Panc1 (cell line): Measurements from ENCODE around the gene FAM184B. TPM values are rescaled to one million over a fixed set of nuclear protein-coding genes. Genes with fewer than 3 reads are reported as not detected.

Source experiments
- ATAC-seq: fragments of 200-7000 bp; cut with Tn5 transposase; 2 replicates; pipeline ENCODE4 v1.9.1; 2020; ENCODE audit warnings: mild to moderate bottlenecking, moderate library complexity
- BruUV-seq: library from RNA; stranded (reverse); fragments of 400-500 nt; replicated peaks from 2 replicates; lab custom pipeline; 2021; lab: Mats Ljungman, UMichigan
- CTCF ChIA-PET: fragments of 300-600 bp; sonication (Branson Sonifier 250); formaldehyde crosslinking; loops from one replicate; lab custom pipeline; 2022; ENCODE audit warnings: antibody characterized with exemption; lab: Charles Lee
- POLR2A ChIA-PET: fragments of 300-600 bp; sonication (Branson Sonifier 250); formaldehyde crosslinking; loops from one replicate; lab custom pipeline; 2022; ENCODE audit warnings: antibody characterized with exemption; lab: Charles Lee
- DNase-seq: peaks from one replicate; pipeline ENCODE4 v3.0.0-alpha.2; 2010; ENCODE audit warnings: low read depth, low spot score
- H3K27ac ChIP-seq: 2 replicates; pipeline ENCODE4 v1.5.1; 2011; ENCODE audit warnings: mild to moderate bottlenecking, low read length, inconsistent platforms
- H3K27me3 ChIP-seq: fragments of 200-500 bp; sonication (Bioruptor generic); 2 replicates; pipeline ENCODE4 v1.6.0; 2014; ENCODE audit warnings: low read length, inconsistent platforms; ENCODE audit not compliant: control insufficient read depth, insufficient read depth
- H3K36me3 ChIP-seq: fragments of 200-500 bp; sonication (Bioruptor generic); 2 replicates; pipeline ENCODE4 v1.5.1; 2014; ENCODE audit warnings: inconsistent platforms, mild to moderate bottlenecking, low read length, moderate library complexity; ENCODE audit not compliant: control insufficient read depth, insufficient read depth
- H3K4me1 ChIP-seq: 2 replicates; pipeline ENCODE4 v1.5.1; 2011; ENCODE audit warnings: inconsistent platforms, mild to moderate bottlenecking, low read length, moderate library complexity; ENCODE audit not compliant: control insufficient read depth, insufficient read depth
- H3K4me3 ChIP-seq, 2 experiments: 2 replicates each; pipeline ENCODE4 v1.5.1; 2011 to 2012; ENCODE audit warnings: low read depth in 2 of 2, low read length in 2 of 2, mild to moderate bottlenecking in 2 of 2, inconsistent platforms in 1 of 2, moderate library complexity in 1 of 2
- H3K9me3 ChIP-seq: fragments of 200-500 bp; sonication (Bioruptor generic); 2 replicates; pipeline ENCODE4 v1.5.1; 2014; ENCODE audit warnings: low read depth, mild to moderate bottlenecking, inconsistent platforms, low read length, moderate library complexity; ENCODE audit not compliant: control insufficient read depth, insufficient read depth
- POLR2AphosphoS5 ChIP-seq: IDR thresholded peaks from 2 replicates; pipeline ENCODE4 v1.6.1; 2012; ENCODE audit warnings: mild to moderate bottlenecking, low read depth, low read length, moderate library complexity
- SIN3A ChIP-seq: IDR thresholded peaks from 2 replicates; pipeline ENCODE4 v1.6.1; 2012; ENCODE audit warnings: low read depth, mild to moderate bottlenecking, low read length, moderate library complexity, borderline replicate concordance; ENCODE audit not compliant: insufficient read depth
- TCF7L2 ChIP-seq: IDR thresholded peaks from 2 replicates; pipeline ENCODE4 v1.6.1; 2011; ENCODE audit warnings: mild to moderate bottlenecking, low read depth, low read length, inconsistent platforms
- in situ Hi-C: cut with HindIII; loops from 2 replicates; pipeline ENCODE4 v1.10.0; 2016; ENCODE audit warnings: low sequenced_read_pairs, low pct_unique_long_range_greater_than_20kb
- intact Hi-C: fragments of 100-400 bp; cut with micrococcal nuclease; formaldehyde crosslinking; loops from one replicate; pipeline ENCODE4 v1.10.0; 2022; ENCODE audit not compliant: unreplicated experiment
- total RNA-seq: library from RNA; stranded (reverse); gene quantifications from one replicate; pipeline ENCODE4 v1.2.1, GENCODE V29; 2021; ENCODE audit not compliant: unreplicated experiment
- TF ChIP-seq, protein P1 (sequence below): fragments of 450-650 bp; IDR thresholded peaks from 2 replicates; pipeline ENCODE4 v1.5.1; 2017; ENCODE audit warnings: mild to moderate bottlenecking
- TF ChIP-seq, protein P2 (sequence below), 2 experiments: IDR thresholded peaks; 2 replicates each; pipeline ENCODE4 v1.6.1; 2011 to 2012; ENCODE audit warnings: low read depth in 2 of 2, control low read depth in 1 of 2, low read length in 1 of 2, mild to moderate bottlenecking in 1 of 2, moderate library complexity in 1 of 2; ENCODE audit not compliant: insufficient read depth in 1 of 2

FAM184B gene
- total RNA-seq, 1 experiment from 2014 or later: 0.03 TPM

DNA sequence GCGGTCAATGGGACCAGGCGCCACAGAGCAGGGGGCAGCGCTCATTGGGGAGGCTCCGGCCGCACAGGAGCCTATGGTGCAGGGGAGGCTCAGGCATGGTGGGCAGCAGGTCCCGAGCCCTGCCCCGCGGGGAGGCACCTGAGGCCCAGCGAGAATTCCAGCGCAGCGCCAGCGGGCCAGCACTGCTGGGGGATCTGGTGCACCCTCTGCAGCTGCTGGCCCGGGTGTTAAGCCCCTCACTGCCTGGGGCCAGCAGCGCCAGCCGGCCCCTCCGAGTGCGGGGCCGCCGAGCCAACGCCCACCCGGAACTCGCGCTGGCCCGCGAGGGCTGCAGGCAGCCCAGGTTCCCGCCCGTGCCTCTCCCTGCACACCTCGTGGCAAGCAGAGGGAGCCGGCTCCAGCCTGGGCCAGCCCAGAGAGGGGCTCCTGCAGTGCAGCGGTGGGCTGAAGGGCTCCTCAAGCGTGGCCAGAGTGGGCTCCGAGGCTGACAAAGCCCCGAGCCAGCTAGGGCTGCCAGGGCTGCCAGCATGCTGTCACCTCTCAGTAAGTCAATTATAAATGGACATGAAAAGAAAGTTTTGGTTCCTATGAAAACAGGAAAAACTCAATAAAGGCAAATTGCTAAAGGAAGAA is 14.5 kb downstream of the FAM184B start:
- CTCF ChIA-PET: no interaction called here
- ATAC-seq: no peak
- Histone ChIP-seq H3K36me3 (no peaks in the 10 kb centered on the region), H3K27me3 (no peaks in the 10 kb centered on the region), H3K27ac (no peak overlapping the region), H3K4me3 (no peak overlapping the region), H3K4me1 (no peaks in the 10 kb centered on the region), H3K9me3 (no peaks in the 10 kb centered on the region)
- intact Hi-C loops: no loop called here
- TF ChIP-seq POLR2AphosphoS5 (no peak), TCF7L2 (no peak), SIN3A (no peak)
- TF ChIP-seq, protein P1, sequence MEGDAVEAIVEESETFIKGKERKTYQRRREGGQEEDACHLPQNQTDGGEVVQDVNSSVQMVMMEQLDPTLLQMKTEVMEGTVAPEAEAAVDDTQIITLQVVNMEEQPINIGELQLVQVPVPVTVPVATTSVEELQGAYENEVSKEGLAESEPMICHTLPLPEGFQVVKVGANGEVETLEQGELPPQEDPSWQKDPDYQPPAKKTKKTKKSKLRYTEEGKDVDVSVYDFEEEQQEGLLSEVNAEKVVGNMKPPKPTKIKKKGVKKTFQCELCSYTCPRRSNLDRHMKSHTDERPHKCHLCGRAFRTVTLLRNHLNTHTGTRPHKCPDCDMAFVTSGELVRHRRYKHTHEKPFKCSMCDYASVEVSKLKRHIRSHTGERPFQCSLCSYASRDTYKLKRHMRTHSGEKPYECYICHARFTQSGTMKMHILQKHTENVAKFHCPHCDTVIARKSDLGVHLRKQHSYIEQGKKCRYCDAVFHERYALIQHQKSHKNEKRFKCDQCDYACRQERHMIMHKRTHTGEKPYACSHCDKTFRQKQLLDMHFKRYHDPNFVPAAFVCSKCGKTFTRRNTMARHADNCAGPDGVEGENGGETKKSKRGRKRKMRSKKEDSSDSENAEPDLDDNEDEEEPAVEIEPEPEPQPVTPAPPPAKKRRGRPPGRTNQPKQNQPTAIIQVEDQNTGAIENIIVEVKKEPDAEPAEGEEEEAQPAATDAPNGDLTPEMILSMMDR: no peak
- TF ChIP-seq, protein P2, sequence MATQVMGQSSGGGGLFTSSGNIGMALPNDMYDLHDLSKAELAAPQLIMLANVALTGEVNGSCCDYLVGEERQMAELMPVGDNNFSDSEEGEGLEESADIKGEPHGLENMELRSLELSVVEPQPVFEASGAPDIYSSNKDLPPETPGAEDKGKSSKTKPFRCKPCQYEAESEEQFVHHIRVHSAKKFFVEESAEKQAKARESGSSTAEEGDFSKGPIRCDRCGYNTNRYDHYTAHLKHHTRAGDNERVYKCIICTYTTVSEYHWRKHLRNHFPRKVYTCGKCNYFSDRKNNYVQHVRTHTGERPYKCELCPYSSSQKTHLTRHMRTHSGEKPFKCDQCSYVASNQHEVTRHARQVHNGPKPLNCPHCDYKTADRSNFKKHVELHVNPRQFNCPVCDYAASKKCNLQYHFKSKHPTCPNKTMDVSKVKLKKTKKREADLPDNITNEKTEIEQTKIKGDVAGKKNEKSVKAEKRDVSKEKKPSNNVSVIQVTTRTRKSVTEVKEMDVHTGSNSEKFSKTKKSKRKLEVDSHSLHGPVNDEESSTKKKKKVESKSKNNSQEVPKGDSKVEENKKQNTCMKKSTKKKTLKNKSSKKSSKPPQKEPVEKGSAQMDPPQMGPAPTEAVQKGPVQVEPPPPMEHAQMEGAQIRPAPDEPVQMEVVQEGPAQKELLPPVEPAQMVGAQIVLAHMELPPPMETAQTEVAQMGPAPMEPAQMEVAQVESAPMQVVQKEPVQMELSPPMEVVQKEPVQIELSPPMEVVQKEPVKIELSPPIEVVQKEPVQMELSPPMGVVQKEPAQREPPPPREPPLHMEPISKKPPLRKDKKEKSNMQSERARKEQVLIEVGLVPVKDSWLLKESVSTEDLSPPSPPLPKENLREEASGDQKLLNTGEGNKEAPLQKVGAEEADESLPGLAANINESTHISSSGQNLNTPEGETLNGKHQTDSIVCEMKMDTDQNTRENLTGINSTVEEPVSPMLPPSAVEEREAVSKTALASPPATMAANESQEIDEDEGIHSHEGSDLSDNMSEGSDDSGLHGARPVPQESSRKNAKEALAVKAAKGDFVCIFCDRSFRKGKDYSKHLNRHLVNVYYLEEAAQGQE (IDR thresholded peaks at IDR 0.05; ENCODE audit: insufficient read depth in 1 of 2, low read depth in 2 of 2, low read length in 1 of 2): no peak
- no peak for DNase-seq
- in situ Hi-C loops: no loop called here
- POLR2A ChIA-PET: no interaction called here
- BruUV-seq: no TSS peak

DNA sequence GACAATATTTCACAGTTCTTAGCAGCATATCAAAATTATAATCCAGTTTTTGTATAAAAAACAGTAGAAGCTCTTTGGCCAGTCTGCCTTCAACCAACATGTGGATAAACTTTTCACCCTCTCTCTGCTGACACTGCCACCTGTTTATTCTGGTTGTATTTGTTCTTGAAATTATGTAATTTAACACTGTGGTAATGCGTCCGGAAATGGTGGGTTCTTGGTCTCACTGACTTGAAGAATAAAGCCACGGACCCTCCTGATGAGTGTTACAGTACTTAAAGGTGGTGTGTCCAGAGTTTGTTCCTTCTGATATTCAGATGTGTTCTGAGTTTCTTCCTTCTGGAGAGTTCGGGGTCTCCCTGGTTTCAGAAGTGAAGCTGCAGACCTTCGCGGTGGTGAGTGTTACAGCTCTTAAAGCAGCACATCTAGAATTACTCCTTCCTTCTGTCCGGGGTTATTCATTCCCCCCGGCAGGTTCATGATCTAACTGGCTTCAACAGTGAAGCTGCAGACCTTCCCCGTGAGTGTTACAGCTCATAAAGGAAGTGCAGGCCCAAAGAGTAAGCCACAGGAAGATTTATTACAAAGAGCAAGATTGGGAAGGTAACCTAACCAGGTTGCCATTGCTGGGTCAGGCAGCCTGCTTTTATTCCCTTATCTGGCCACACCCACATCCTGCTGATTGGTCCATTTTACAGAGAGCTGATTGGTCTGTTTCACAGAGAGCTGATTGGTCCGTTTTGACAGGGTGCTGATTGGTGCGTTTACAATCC is 15.7 kb downstream of the FAM184B start:
- H3K4me1 ChIP-seq: no peaks in the 10 kb centered on the region
- TF ChIP-seq SIN3A (no peak), TCF7L2 (no peak), POLR2AphosphoS5 (no peak)
- TF ChIP-seq, protein P2 (IDR thresholded peaks at IDR 0.05; ENCODE audit: insufficient read depth in 1 of 2, low read depth in 2 of 2, low read length in 1 of 2): no peak
- TF ChIP-seq, protein P1: no peak
- CTCF ChIA-PET: no interaction called here
- intact Hi-C loops (no loop called here), in situ Hi-C loops (no loop called here)
- H3K27me3 ChIP-seq: no peaks in the 10 kb centered on the region
- no peaks in the 10 kb centered on the region for H3K9me3 ChIP-seq
- DNase-seq (no peak), ATAC-seq (no peak)
- H3K36me3 ChIP-seq: no peaks in the 10 kb centered on the region
- no TSS peak for BruUV-seq
- POLR2A ChIA-PET: interaction anchor here (0.6 kb wide), 1 partner anchor 16 kb away, joined by 3 read pairs; the partner anchor contains the start of gene FAM184B
- H3K4me3 ChIP-seq: no peak overlapping the region
- no peak overlapping the region for H3K27ac ChIP-seq
